Chondrocyte (in vitro differentiated cells): ENCODE measurements around the gene RMND5A. TPM values are rescaled to one million over a fixed set of nuclear protein-coding genes. Genes with fewer than 3 reads are reported as not detected.
"Not testable (repeated sequence)": the region's sequence is repeated elsewhere in the genome, so short reads cannot be mapped to it uniquely, and the experiment has no call there.

ENCODE experiments used
- DNase-seq: peaks from one replicate; pipeline ENCODE4 v3.0.0; 2021; ENCODE audit warnings: mixed read lengths, low spot score
- H3K27ac Mint-ChIP-seq: one replicate; pipeline ENCODE4 v1.8.0; 2021; ENCODE audit warnings: mild to moderate bottlenecking, moderate library complexity, mixed read lengths; ENCODE audit not compliant: unreplicated experiment
- H3K27me3 Mint-ChIP-seq: 2 replicates; pipeline ENCODE4 v1.8.0; 2021; ENCODE audit warnings: low read depth, mixed read lengths
- H3K36me3 Mint-ChIP-seq: 2 replicates; pipeline ENCODE4 v1.8.0; 2021; ENCODE audit warnings: low read depth, mixed read lengths
- H3K4me1 Mint-ChIP-seq: 2 replicates; pipeline ENCODE4 v1.8.0; 2021; ENCODE audit warnings: low read depth, mild to moderate bottlenecking, mixed read lengths
- H3K4me3 Mint-ChIP-seq: one replicate; pipeline ENCODE4 v1.8.0; 2021; ENCODE audit warnings: mild to moderate bottlenecking, moderate library complexity, mixed read lengths; ENCODE audit not compliant: unreplicated experiment
- H3K9me3 Mint-ChIP-seq: 2 replicates; pipeline ENCODE4 v1.8.0; 2021; ENCODE audit warnings: low read depth, mixed read lengths
- long read RNA-seq: library from polyadenylated mRNA; stranded (forward); transcript quantifications from one replicate; pipeline ENCODE4 v2.0.0, GENCODE V29; 2021
- total RNA-seq: library from RNA; stranded (reverse); gene quantifications from 3 replicates; pipeline ENCODE4 v1.2.1, GENCODE V29; 2021
- TF ChIP-seq, protein P1 (sequence below): fragments of 200-600 bp; sonication (generic); IDR thresholded peaks from 2 replicates; pipeline ENCODE4 v1.5.0; 2021; ENCODE audit warnings: antibody characterized with exemption, mild to moderate bottlenecking, moderate library complexity

The RMND5A gene
- total RNA-seq: 23.1 to 27.6 TPM (median 24.0 TPM) in 3 replicates
- long read RNA-seq, full-length matches to known transcripts: 17 of 21 reads
- long read RNA-seq, partial matches to known transcripts: 0 of 21 reads
- long read RNA-seq, other reads (novel, unspliced or antisense): 4 of 21 reads

GRCh38 chr2:86719637-86720539 is at the start of gene RMND5A:
TSS of gene RMND5A (plus strand) at chr2:86720291. CDS start at chr2:86720668, 377 bp downstream.
- not testable (repeated sequence) for H3K27me3 Mint-ChIP-seq, H3K36me3 Mint-ChIP-seq, H3K4me1 Mint-ChIP-seq, H3K9me3 Mint-ChIP-seq
- H3K4me3 Mint-ChIP-seq: peak within 1 kb of the TSS; percentile 69
- peak within 1 kb of the TSS; percentile 77 for H3K27ac Mint-ChIP-seq
- peak; percentile 96 for DNase-seq

- Mint-ChIP-seq H3K4me3 (no peak overlapping the region), H3K27me3 (peaks cover 10% of the 10 kb centered on the region), H3K27ac (no peak overlapping the region), H3K9me3 (peaks cover 16% of the 10 kb centered on the region), H3K36me3 (no peaks in the 10 kb centered on the region), H3K4me1 (no peaks in the 10 kb centered on the region)
- TF ChIP-seq, protein P1, sequence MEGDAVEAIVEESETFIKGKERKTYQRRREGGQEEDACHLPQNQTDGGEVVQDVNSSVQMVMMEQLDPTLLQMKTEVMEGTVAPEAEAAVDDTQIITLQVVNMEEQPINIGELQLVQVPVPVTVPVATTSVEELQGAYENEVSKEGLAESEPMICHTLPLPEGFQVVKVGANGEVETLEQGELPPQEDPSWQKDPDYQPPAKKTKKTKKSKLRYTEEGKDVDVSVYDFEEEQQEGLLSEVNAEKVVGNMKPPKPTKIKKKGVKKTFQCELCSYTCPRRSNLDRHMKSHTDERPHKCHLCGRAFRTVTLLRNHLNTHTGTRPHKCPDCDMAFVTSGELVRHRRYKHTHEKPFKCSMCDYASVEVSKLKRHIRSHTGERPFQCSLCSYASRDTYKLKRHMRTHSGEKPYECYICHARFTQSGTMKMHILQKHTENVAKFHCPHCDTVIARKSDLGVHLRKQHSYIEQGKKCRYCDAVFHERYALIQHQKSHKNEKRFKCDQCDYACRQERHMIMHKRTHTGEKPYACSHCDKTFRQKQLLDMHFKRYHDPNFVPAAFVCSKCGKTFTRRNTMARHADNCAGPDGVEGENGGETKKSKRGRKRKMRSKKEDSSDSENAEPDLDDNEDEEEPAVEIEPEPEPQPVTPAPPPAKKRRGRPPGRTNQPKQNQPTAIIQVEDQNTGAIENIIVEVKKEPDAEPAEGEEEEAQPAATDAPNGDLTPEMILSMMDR: no peak
- no peak for DNase-seq
Measured at GRCh38 chr2:86671337-86671981, 48.6 kb upstream of the RMND5A start.

DNA sequence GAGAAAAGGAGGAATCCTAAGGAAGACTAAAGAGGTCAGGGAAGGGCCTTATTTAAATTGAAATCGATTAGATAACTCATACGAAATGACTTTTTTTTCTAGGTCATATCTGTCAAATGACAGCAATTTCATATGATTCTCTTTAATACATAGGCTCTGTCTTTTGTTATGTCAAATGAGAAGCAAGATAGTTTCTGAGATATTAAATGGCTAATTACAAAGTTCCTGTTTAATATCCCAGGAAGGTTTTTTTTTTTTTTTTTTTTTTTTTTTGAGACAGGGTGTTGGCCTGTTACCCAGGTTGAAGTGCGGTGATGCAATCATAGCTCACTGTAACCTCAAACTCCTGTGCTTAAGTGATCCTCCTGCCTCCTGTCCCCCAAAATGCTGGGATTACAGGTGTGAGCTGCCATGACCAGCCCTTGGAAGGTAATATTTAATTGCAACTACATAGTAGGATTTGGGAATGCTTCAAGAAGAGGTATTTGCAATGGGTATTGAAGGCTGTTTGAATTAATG is 48.0 kb upstream of the RMND5A start:
- H3K9me3 Mint-ChIP-seq: peaks cover 13% of the 10 kb centered on the region
- H3K4me1 Mint-ChIP-seq: no peaks in the 10 kb centered on the region
- no peak overlapping the region for H3K27ac Mint-ChIP-seq
- H3K27me3 Mint-ChIP-seq: peaks cover 4% of the 10 kb centered on the region
- DNase-seq: no peak
- TF ChIP-seq, protein P1: no peak
- H3K4me3 Mint-ChIP-seq: no peak overlapping the region
- H3K36me3 Mint-ChIP-seq: no peaks in the 10 kb centered on the region

- Mint-ChIP-seq H3K4me1 (no peaks in the 10 kb centered on the region), H3K27me3 (peaks cover 3% of the 10 kb centered on the region), H3K27ac (no peak overlapping the region), H3K36me3 (peaks cover under 1% of the 10 kb centered on the region), H3K9me3 (peaks cover 6% of the 10 kb centered on the region), H3K4me3 (no peak overlapping the region)
- no peak for DNase-seq
- TF ChIP-seq, protein P1: no peak
Measured at GRCh38 chr2:86673011-86673410, 47.1 kb upstream of the RMND5A start.

DNA sequence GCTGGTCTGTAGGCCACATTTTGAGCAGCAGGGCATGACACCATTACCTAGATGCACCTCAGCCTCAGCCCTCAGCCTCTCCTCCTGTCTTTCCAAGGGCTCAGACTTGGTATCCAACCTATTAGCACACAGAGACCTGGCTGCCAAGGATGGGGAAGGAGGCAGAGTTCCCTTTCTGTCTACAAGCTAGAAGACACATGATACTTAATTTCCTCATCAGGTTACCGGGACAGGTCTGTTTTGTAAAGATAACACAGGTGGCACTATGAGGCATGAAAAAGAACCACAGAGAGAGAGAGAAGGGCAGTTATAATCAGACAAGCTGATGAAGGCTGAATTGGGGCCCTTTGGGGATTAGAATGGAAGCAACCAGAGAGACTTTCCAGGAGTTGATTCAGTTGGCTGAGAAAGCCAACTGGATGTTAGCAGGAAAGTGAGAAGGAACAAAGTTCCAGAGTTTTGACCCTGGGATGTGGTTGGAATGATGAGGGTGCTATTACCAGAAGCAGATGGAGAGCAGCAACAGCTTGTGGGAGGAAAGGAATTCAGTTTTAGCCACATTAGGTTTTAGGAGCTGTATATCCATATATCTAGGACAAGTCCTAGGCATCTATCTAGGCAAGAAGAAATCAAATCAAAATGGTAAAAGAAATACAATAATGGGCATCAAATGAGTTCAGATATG is 46.0 kb upstream of the RMND5A start:
- no peaks in the 10 kb centered on the region for H3K4me1 Mint-ChIP-seq
- H3K4me3 Mint-ChIP-seq: no peak overlapping the region
- TF ChIP-seq, protein P1: no peak
- no peak overlapping the region for H3K27ac Mint-ChIP-seq
- peaks cover 4% of the 10 kb centered on the region for H3K36me3 Mint-ChIP-seq
- H3K27me3 Mint-ChIP-seq: peaks cover 8% of the 10 kb centered on the region
- H3K9me3 Mint-ChIP-seq: no peaks in the 10 kb centered on the region
- DNase-seq: no peak
